ENCODE measurements around the gene PTPRCAP.

- TF ChIP-seq TAF1 (IDR thresholded peaks at IDR 0.05; ENCODE audit: borderline replicate concordance, insufficient read depth, low read length) (no peak), POLR2AphosphoS5 (IDR thresholded peaks at IDR 0.05; ENCODE audit: low read depth, low read length) (peak; percentile 7; the same call in 1 of the 2 replicates), SIN3A (IDR thresholded peaks at IDR 0.05; ENCODE audit: borderline replicate concordance, insufficient read depth, low read length) (no peak), REST (IDR thresholded peaks at IDR 0.05; ENCODE audit: insufficient read depth in 1 of 2, low read depth in 2 of 2, low read length in 2 of 2) (no peak)
Observed at GRCh38 chr11:67435031-67435726, 2.3 kb downstream of the PTPRCAP start.
